Muscle of leg (tissue), 11 donors: Measurements from ENCODE around the gene PKN2. TPM values are rescaled to one million over a fixed set of nuclear protein-coding genes. Genes with fewer than 3 reads are reported as not detected.
"Not testable (repeated sequence)": the region's sequence is repeated elsewhere in the genome, so short reads cannot be mapped to it uniquely, and the experiment has no call there.

ENCODE experiments used
- DNase-seq: peaks from one replicate; pipeline ENCODE4 v3.0.0; 2013
- H3K27ac ChIP-seq: one replicate; pipeline ENCODE4 v1.5.1; 2013; ENCODE audit warnings: mild to moderate bottlenecking, low read length, control low read depth
- H3K27me3 ChIP-seq: one replicate; pipeline ENCODE4 v1.6.1; 2013; ENCODE audit warnings: low read length; ENCODE audit not compliant: control insufficient read depth, insufficient read depth
- H3K36me3 ChIP-seq: one replicate; pipeline ENCODE4 v1.6.1; 2013; ENCODE audit warnings: low read length; ENCODE audit not compliant: control insufficient read depth, insufficient read depth
- H3K4me1 ChIP-seq: one replicate; pipeline ENCODE4 v1.6.1; 2013; ENCODE audit warnings: low read length; ENCODE audit not compliant: control insufficient read depth, insufficient read depth
- H3K4me3 ChIP-seq: one replicate; pipeline ENCODE4 v1.5.1; 2013; ENCODE audit warnings: low read length, control low read depth
- H3K9me3 ChIP-seq: replicated peaks from 2 replicates; pipeline ENCODE4 v1.6.1; 2013; ENCODE audit warnings: low read depth, low read length; ENCODE audit not compliant: control insufficient read depth
- WGBS: methylation state at CpG from one replicate; pipeline ENCODE4 v1.1.5; 2013; ENCODE audit warnings: missing lambda C conversion rate; ENCODE audit not compliant: insufficient coverage; 5-methylcytosine and 5-hydroxymethylcytosine counted together
- polyA plus RNA-seq, 8 donors: library from polyadenylated mRNA; unstranded; fragments of 120-200 nt; gene quantifications; one replicate each; pipeline versions ENCODE4 v1.2.1 to v1.2.3, GENCODE V29; 2013; ENCODE audit warnings: inconsistent platforms in 1 of 8, low replicate concordance in 1 of 8; ENCODE audit not compliant: insufficient read length in 8 of 8, insufficient read depth in 1 of 8
- total RNA-seq: library from RNA; stranded (reverse); fragments of 120-200 nt; gene quantifications from one replicate; pipeline ENCODE4 v1.2.4, GENCODE V29; 2013

The PKN2 gene
- total and polyA plus RNA-seq, 9 donors, result 25.9 to 39.7 (median 29.0) TPM

- not testable (repeated sequence) for DNase-seq, H3K4me1 ChIP-seq, H3K36me3 ChIP-seq, H3K27ac ChIP-seq, H3K9me3 ChIP-seq, H3K27me3 ChIP-seq, H3K4me3 ChIP-seq
- 98% methylated on average over 12 of the region's 14 CpGs for WGBS
Measured at GRCh38 chr1:88869644-88870043, 185.6 kb downstream of the PKN2 start.

- Histone ChIP-seq H3K9me3 (no peaks in the 10 kb centered on the region), H3K4me1 (peaks cover 2% of the 10 kb centered on the region), H3K4me3 (no peak overlapping the region), H3K27me3 (no peaks in the 10 kb centered on the region), H3K27ac (no peak overlapping the region), H3K36me3 (peaks cover 14% of the 10 kb centered on the region)
- WGBS, result no CpG with 5 or more reads among the region's 5 CpGs
- DNase-seq, result peak; percentile 25
Measured at GRCh38 chr1:88873737-88874349, 189.8 kb downstream of the PKN2 start.

GRCh38 chr1:88875595-88875994, 191.5 kb downstream of the PKN2 start:
- Histone ChIP-seq H3K4me3 (no peak overlapping the region), H3K4me1 (peaks cover 2% of the 10 kb centered on the region), H3K36me3 (peaks cover 16% of the 10 kb centered on the region), H3K27me3 (no peaks in the 10 kb centered on the region), H3K9me3 (no peaks in the 10 kb centered on the region), H3K27ac (no peak overlapping the region)
- 78% methylated on average over 4 of the region's 4 CpGs for WGBS
- no peak for DNase-seq

GRCh38 chr1:88876573-88877365, 192.7 kb downstream of the PKN2 start:
- Histone ChIP-seq H3K27me3 (no peaks in the 10 kb centered on the region), H3K4me1 (peaks cover 2% of the 10 kb centered on the region), H3K4me3 (no peak overlapping the region), H3K9me3 (no peaks in the 10 kb centered on the region), H3K36me3 (peaks cover 18% of the 10 kb centered on the region), H3K27ac (no peak overlapping the region)
- peak; percentile 75 for DNase-seq
- WGBS, result no CpG with 5 or more reads among the region's 5 CpGs

- peak; percentile 30 for DNase-seq
- H3K27me3 ChIP-seq, result no peaks in the 10 kb centered on the region
- H3K36me3 ChIP-seq, result peaks cover 15% of the 10 kb centered on the region
- H3K9me3 ChIP-seq, result no peaks in the 10 kb centered on the region
- H3K4me1 ChIP-seq, result peaks cover 2% of the 10 kb centered on the region
- H3K4me3 ChIP-seq, result no peak overlapping the region
- no CpG with 5 or more reads among the region's 6 CpGs for WGBS
- H3K27ac ChIP-seq, result no peak overlapping the region
Measured at GRCh38 chr1:88877382-88877825, 193.3 kb downstream of the PKN2 start.

- H3K4me1 ChIP-seq, result peaks cover 2% of the 10 kb centered on the region
- no peak overlapping the region for H3K27ac ChIP-seq
- H3K9me3 ChIP-seq, result no peaks in the 10 kb centered on the region
- H3K36me3 ChIP-seq, result peaks cover 15% of the 10 kb centered on the region
- H3K4me3 ChIP-seq, result no peak overlapping the region
- no peaks in the 10 kb centered on the region for H3K27me3 ChIP-seq
- 97% methylated on average over 5 of the region's 9 CpGs for WGBS
- DNase-seq, result no peak
Measured at GRCh38 chr1:88877911-88878310, 193.8 kb downstream of the PKN2 start.

GRCh38 chr1:88878731-88879130, 194.7 kb downstream of the PKN2 start:
- no peak for DNase-seq
- Histone ChIP-seq H3K27me3 (no peaks in the 10 kb centered on the region), H3K27ac (no peak overlapping the region), H3K9me3 (no peaks in the 10 kb centered on the region), H3K4me3 (no peak overlapping the region), H3K4me1 (peaks cover 2% of the 10 kb centered on the region), H3K36me3 (peaks cover 15% of the 10 kb centered on the region)
- no CpG with 5 or more reads among the region's 4 CpGs for WGBS

- H3K4me3 ChIP-seq, H3K27me3 ChIP-seq, H3K9me3 ChIP-seq, H3K4me1 ChIP-seq, DNase-seq, H3K27ac ChIP-seq: not testable (repeated sequence)
- H3K36me3 ChIP-seq, result peaks cover 17% of the 10 kb centered on the region
- WGBS, result 75% methylated on average over 2 of the region's 8 CpGs
Measured at GRCh38 chr1:88880717-88881116, 196.6 kb downstream of the PKN2 start.

GRCh38 chr1:88883156-88883555, 199.1 kb downstream of the PKN2 start:
- H3K36me3 ChIP-seq, result peaks cover 14% of the 10 kb centered on the region
- H3K4me1 ChIP-seq, result no peaks in the 10 kb centered on the region
- no peaks in the 10 kb centered on the region for H3K9me3 ChIP-seq
- no peak overlapping the region for H3K27ac ChIP-seq
- no peak overlapping the region for H3K4me3 ChIP-seq
- no peak for DNase-seq
- H3K27me3 ChIP-seq, result no peaks in the 10 kb centered on the region
- WGBS, result no CpG with 5 or more reads among the region's 3 CpGs
